NCI-H1436 (cell line): ENCODE measurements around the gene CDC5L.

ENCODE experiments used
- DNase-seq: peaks from one replicate; lab custom pipeline; 2025; lab: John Stamatoyannopoulos, UW

The CDC5L gene

DNA sequence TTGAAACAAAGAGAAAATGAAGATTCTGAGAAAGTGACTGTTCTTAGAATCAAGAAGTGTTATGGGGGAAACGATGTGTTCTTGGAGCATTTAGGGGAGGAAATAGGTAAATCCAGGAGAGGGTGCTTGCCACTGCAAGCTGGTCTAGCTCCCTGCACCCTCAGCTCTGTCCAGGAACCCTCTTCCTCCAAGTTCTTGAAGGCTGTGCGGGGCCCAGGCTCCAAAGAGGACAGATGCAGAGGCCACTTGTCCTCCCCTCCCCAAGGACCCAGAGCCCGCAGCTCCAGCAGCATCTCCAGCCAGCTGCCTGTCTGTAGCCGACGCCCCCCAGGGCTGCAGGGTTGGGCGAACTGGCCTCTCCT lies 87.9 kb downstream of the CDC5L start:
- no peak for DNase-seq

GRCh38 chr6:44475779-44476434 lies 88.4 kb downstream of the CDC5L start:
- DNase-seq = peak; percentile 80

DNA sequence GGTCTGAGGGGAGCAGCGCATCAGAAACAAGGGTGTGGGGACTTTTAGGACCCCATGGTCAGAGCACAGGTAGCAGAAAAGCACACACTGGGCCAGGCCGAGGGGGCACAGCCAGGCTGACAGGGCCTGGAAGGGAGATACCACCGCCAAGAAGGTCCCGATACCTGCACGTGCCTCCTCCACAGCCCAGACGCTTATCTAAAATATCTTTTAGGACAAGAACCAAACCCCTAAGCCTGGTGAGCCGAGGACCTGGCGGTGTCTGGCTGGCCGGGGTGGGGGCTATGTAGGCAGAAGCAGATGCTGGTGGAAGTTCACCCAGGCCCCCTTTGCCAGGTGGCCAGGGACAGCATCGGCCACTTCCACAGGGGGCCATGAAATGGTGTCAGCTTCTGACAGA lies 89.3 kb downstream of the CDC5L start:
- no peak for DNase-seq

DNA sequence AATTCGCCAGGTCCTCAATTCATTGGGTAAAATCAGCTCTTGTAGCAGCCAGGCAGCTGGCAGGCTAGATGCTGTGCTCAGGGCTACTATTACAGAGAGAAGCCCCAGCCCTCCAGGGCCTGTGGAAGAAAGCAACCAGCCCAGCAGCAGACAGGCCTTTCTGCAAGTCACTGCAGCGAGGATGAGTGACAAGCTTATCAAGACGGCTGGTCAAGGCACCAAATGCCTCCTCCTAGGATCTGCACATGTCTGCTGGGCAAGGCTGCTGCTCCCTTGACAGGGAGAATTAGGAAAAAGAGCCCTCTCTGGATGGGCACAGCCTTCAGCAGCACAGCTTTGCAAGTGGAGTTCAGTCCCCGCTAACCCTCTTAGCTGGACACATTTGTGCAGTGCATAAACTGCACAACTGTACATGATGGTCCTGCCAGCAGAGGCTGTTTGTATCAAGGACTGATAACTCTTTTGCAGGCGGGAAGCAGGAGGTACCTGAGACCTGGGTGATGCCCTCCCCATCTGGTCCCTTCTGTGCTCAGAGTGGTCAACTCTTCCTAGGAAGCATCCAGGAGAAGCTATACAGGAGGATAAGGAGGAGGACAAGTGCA lies 89.9 kb downstream of the CDC5L start:
- no peak for DNase-seq

DNA sequence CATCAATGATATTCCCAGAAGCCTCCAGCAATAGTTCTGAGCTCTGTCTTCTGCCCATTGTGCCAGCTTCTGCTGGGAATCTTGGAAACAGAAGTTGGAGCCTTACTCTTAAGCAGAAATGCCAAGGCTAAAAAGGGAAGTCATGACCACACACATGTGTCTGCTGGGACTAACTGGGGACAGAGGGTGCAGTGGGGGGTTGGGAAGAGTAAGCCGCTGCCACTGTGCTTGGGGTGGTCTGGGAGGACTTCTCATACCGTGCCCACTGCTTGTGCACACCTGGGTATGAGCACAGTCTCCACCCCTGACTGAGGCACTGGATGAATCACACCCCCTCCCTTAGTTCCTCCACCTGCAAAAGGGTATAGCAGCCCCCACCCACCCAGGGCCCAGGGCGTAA lies 90.7 kb downstream of the CDC5L start:
- DNase-seq = no peak

DNA sequence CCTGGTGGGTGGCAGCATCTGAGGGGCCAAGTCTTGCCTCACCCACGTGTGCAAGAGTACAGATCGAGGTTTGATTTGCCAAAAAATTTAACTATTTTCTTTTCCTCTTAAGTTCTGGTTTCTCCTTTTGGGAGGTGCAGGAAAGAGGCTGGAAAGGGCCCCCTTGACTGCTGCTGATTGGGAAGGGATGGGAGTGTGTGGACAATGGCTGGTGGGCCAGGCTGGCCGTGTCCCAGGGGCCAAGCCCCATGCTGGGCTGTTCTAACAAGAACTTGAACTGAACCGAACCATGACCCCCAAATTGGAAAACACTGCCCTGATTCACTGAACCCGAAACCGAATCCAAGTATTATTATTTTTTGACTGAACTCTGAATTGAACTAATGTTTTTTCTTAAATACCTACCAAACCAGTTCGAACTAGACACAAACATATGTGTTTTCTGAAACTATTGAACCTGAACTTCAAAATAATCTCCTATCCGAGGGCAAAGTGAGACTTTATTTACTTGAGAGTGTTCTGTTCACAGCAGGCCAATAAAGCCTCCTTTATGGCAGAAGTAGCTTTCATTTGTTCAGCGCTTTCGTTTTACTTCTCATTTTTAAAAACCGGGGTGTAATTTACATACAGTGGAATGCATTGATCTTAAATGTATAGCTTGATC lies 91.2 kb downstream of the CDC5L start:
- DNase-seq = no peak

- DNase-seq = no peak
These were observed 92.6 kb downstream of the CDC5L start for GRCh38 chr6:44480097-44480541.

- DNase-seq = no peak
These were observed 93.5 kb downstream of the CDC5L start for GRCh38 chr6:44481056-44481455.

GRCh38 chr6:44481760-44482159 lies 94.3 kb downstream of the CDC5L start:
- no peak for DNase-seq

GRCh38 chr6:44485601-44486401 lies 98.3 kb downstream of the CDC5L start:
- DNase-seq = no peak

DNA sequence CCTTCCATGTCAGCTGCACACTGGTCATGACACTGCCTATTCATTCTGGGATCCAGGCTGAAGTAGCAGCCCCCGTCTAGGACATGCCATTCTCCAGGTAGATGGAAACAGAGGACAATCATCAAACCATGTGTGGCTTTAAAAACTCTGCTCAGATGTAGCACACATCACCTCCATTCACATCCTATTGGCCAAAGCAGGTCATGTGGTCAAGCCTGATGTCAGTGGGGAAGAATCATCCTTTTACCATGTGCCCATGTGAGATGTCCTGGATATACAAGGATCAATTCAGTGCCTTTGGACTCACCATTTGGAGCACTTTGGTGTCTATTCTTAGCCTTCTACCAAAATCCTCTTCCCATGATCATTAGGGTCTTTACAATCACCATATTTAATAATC lies 99.5 kb downstream of the CDC5L start:
- DNase-seq = no peak

GRCh38 chr6:44487586-44487985 lies 100.1 kb downstream of the CDC5L start:
- DNase-seq = no peak

DNA sequence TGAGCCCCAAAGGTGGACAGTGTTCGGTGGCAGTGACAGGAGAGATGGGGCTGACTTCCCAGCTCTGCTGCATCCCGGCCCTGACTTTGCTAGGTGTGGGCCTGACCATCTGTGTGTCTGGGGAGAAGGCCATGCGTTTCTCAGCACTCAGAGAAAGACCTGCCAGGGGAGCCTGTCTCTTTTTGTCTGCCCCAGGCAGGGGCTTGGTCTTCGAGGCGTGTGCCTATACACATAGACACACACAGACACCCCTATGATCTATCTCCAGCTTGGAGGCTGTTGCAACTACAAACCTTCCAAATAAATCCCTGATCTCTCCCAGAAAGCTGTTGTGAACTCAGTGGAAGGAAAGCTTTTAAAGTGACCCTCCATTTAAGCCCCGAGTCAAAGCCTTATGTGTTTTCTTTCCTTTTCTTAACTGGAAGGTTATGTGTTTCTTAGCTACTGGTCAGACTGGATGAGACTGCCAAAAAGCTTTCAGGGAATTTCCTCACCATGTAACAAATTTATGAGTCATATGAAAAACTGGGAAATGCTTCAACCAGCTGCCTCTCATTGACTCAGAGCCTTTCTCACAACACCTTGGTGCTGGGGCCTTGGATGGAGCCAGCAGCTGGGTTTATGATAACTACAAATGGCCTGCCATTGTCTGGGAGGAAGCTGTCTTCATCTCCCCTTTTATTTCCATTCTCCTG lies 102.6 kb downstream of the CDC5L start:
- no peak for DNase-seq

DNA sequence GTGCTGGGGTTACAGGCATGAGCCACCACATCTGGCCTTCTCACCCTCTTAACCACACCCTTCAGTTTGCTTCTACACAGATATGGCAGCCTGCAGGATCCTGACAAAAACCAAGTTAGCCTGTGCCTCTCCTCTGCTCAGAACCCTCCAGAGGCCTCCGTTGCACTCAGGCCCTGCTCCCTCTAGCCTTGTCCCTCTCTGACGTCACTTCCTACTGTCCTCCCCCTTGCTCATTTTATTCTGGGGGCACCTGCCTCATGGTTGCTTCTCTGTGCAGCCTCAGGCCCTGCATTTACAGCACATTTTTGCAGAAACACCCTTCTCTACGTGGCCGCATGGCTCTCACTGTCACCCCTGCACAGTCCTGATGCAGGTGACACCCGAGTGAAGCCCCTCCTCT lies 105.6 kb downstream of the CDC5L start:
- DNase-seq = no peak

DNA sequence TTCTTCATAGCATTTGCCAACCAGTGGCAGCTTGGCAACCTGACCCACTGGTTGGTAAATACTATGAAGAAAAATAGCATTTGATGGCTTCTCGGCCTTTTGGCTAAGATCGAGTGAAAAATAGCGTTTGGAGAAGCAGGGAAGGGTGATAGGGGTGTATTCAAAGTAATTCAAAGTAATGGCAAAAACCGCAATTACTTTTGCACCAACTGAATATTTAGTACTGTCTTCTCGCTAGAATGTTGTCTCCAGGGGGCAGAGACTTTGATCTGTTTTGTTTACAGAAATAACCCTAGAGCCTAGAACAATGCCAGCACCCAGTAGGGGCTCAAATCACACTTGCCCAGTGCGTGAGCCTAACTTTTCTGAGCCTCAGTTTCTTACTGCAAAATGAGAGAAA lies 106.1 kb downstream of the CDC5L start:
- DNase-seq = no peak

GRCh38 chr6:44494011-44494501 lies 106.5 kb downstream of the CDC5L start:
- no peak for DNase-seq

GRCh38 chr6:44495036-44495901 lies 107.8 kb downstream of the CDC5L start:
- no peak for DNase-seq

DNA sequence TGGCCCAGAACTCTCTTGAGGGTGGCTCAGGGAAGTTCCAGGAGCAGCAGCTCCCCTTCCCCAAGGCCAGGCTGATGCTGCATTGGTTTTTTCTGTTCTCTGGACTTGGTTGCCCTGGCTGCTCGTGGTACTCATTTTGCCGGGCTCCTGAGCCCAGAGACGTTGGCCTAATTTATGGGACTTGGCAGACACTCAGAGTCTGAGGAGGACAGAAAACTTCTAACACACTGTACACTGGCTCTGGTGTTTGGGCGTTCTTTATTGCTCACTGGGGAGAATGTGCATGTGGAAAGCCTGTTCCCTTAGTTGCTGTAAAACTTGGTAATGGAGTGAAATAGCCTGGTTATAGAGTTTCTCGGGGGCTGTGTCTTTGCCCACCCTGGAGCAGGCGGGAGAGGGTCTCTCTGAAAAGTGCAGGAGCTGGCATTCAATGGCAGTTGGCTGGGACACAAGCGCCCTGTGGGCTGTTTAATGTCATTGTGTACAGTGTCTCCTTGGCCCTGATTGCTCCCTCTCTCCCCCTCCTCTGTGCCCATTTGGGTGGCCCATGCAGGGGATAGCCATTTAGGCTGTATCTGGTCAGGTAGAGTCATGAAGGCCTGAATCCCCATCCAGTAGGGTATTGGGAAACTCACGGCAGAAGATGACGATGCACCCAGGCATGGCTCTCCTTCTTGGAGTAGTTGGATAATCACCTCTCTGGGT lies 109.3 kb downstream of the CDC5L start:
- no peak for DNase-seq

GRCh38 chr6:44497807-44498206 lies 110.3 kb downstream of the CDC5L start:
- DNase-seq = no peak

- no peak for DNase-seq
These were observed 110.9 kb downstream of the CDC5L start for GRCh38 chr6:44498436-44498835.
